ENCODE measurements around the gene ANKRD44.

- TF ChIP-seq YY1 (IDR thresholded peaks at IDR 0.05; ENCODE audit: insufficient read depth, insufficient read length) (no peak), ZNF274 (IDR thresholded peaks at IDR 0.05; ENCODE audit: low read depth, low read length) (no peak)
These were observed 233.2 kb downstream of the ANKRD44 start for GRCh38 chr2:197077336-197077735.
